GM12864 (cell line): ENCODE measurements around the gene AFP.

ENCODE experiments used
- DNase-seq: peaks from one replicate; pipeline ENCODE4 v3.0.0-alpha.2; 2011; ENCODE audit warnings: low read depth
- H3K4me3 ChIP-seq: 2 replicates; pipeline ENCODE4 v1.5.1; 2011; ENCODE audit warnings: mild to moderate bottlenecking, low read depth, low read length, control low read depth
- TF ChIP-seq, protein P1 (sequence below): IDR thresholded peaks from 2 replicates; pipeline ENCODE4 v1.5.1; 2011; ENCODE audit warnings: low read depth, mild to moderate bottlenecking, moderate library complexity, low read length, control low read depth, inconsistent platforms; ENCODE audit errors: missing control alignments

Gene AFP

DNA sequence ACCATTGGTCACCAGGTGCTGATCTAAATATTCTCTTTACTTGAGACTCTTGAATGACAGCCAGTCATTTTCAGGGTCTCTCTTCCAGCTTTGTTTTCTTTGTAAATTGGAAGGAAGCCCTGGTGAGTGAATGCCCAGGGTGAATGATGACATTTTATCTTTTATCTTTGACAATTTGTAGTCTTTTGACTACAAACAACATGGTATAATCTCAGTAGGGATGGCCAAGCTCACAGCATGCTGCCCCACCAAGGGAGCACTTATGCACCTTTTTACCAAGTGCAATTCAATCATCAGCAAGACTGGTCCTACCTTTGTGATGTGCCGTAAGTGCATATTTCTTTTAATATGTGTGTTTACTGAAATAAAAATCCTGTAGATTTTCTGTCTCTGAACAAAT, 51.2 kb downstream of the AFP start:
- H3K4me3 ChIP-seq: no peak overlapping the region
- DNase-seq: no peak
- TF ChIP-seq, protein P1, sequence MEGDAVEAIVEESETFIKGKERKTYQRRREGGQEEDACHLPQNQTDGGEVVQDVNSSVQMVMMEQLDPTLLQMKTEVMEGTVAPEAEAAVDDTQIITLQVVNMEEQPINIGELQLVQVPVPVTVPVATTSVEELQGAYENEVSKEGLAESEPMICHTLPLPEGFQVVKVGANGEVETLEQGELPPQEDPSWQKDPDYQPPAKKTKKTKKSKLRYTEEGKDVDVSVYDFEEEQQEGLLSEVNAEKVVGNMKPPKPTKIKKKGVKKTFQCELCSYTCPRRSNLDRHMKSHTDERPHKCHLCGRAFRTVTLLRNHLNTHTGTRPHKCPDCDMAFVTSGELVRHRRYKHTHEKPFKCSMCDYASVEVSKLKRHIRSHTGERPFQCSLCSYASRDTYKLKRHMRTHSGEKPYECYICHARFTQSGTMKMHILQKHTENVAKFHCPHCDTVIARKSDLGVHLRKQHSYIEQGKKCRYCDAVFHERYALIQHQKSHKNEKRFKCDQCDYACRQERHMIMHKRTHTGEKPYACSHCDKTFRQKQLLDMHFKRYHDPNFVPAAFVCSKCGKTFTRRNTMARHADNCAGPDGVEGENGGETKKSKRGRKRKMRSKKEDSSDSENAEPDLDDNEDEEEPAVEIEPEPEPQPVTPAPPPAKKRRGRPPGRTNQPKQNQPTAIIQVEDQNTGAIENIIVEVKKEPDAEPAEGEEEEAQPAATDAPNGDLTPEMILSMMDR: no peak

DNA sequence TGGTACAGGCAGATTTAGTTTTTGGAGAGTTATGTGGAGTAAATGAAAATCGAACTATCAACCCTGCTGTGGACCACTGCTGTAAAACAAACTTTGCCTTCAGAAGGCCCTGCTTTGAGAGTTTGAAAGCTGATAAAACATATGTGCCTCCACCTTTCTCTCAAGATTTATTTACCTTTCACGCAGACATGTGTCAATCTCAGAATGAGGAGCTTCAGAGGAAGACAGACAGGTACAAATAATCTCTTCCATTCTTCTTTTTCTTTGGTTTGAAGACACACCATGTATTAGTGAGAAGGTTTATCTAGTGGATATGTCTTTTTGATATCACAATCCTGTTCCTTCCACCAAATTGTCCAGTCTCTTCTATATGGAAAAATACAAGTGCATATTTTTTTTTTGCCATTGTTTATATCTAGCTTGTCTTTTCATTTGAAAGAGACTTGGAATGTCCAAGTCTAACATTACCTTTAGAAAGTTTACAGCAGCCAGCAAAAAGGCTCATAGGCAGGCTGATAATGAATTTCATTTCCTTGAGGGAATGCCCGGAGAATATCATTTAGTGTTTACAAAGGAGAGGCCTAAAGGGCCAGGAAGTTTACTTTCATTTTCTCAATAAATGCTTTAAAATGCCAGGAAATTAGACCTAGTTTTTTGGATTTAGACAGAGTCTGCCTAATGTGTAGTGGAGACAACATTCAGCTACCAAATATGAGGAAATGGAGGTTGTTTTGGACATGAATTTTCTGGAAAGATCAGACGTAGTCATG, 64.2 kb downstream of the AFP start:
- no peak for DNase-seq
- TF ChIP-seq, protein P1: no peak
- no peak overlapping the region for H3K4me3 ChIP-seq

DNA sequence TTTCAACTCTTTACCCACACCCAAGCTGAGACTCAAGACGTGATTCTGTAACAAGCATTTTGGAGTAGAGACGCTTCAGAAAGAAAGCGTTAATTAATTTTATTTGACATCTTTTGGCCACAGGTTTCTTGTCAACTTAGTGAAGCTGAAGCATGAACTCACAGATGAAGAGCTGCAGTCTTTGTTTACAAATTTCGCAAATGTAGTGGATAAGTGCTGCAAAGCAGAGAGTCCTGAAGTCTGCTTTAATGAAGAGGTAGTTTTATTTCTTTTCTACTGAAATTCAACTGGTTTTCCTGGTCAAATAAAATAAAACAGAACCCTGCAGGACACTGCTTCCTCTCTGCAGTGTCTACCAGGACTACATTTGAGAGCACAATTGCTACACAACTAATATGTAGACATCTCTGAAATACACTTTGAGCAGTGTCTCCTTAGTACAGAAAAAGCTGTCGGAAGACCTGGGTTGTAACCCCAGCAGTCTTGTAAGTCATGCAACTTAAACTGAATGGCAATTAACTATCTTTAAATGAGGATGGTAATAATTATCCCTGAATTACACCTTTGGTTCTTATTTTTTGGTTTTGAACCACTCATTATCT, 65.7 kb downstream of the AFP start:
- no peak overlapping the region for H3K4me3 ChIP-seq
- DNase-seq: no peak
- TF ChIP-seq, protein P1: no peak

DNA sequence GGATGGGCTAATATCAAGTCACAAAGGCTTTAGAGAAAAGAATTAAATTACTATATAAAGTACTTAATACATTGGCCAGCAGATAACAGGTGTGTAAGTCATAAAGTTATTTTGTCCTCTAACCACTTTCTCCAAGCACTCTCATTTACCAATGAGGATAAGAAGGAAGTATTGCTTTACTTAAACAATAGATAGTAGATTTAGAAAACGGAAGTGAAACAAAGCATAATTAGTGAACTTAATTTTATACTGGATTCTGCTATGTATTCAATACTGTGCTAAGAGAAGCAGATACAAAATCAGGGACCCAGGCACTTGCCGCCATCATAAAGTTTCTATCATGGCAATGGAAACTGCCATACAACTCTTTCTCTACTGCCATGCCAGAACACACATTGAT, 69.5 kb downstream of the AFP start:
- TF ChIP-seq, protein P1: no peak
- no peak for DNase-seq
- H3K4me3 ChIP-seq: no peak overlapping the region
